Esophagus squamous epithelium (tissue), 4 donors: ENCODE results near the gene GSE1.

Experiments
- CTCF ChIP-seq, 6 experiments: fragments of 450-650 bp in 4 of 6; fragments of 200-600 bp in 2 of 6; sonication (generic) in 2 of 6; IDR thresholded peaks; one replicate each; pipeline ENCODE4 v1.5.1; 2016 to 2019; ENCODE audit warnings: antibody characterized with exemption in 6 of 6, mild to moderate bottlenecking in 4 of 6, moderate library complexity in 4 of 6
- POLR2A ChIP-seq, 4 donors: fragments of 450-650 bp; IDR thresholded peaks; one replicate each; pipeline ENCODE4 v1.6.1; 2017; ENCODE audit warnings: antibody characterized with exemption in 4 of 4, mild to moderate bottlenecking in 4 of 4, moderate library complexity in 3 of 4

GRCh38 chr16:85609539-85609938 lies 3.6 kb upstream of the GSE1 start:
- no peak for TF ChIP-seq CTCF (IDR thresholded peaks at IDR 0.05)
- TF ChIP-seq POLR2A (IDR thresholded peaks at IDR 0.05), result no peak
